Caki2 (cell line): Measurements from ENCODE around the gene FAF1. TPM values are rescaled to one million over a fixed set of nuclear protein-coding genes. Genes with fewer than 3 reads are reported as not detected.
A peak's percentile ranks its signal among the peaks of the same experiment; 100 is the strongest.

ENCODE experiments used
- DNase-seq: peaks from one replicate; pipeline ENCODE4 v3.0.0-alpha.2; 2015; ENCODE audit warnings: low read depth
- in situ Hi-C: cut with HindIII; loops from 2 replicates; pipeline ENCODE4 v1.10.0; 2016; ENCODE audit warnings: low sequenced_read_pairs, low pct_unique_long_range_greater_than_20kb, mixed read lengths
- total RNA-seq: library from RNA; depleted of rRNA; stranded (reverse); fragments of >200 nt; shearing (Covaris generic); gene quantifications from 2 replicates; pipeline ENCODE4 v1.2.3, GENCODE V29; 2014; ENCODE audit warnings: low replicate concordance

The FAF1 gene
- total RNA-seq, 1 experiment from 2014 or later = 23.7 TPM

DNA sequence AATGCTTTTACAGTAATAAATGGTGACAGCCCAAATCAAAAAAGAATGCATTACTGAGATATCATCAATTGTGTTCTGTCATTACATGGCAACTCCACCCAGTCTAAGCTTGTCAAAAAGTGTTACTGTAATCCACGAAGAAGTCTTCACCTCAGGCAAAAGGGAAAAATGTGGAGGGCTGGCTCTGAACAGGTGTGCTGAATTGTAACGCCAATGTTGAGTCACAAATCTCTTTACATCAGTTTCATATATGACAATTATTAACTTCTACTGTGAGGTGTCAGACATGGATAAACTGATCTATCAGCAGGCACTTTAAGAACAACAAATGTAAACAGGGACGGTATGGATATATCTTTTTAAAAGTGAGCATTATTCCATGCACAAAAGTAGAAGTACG is 438.4 kb downstream of the FAF1 start:
- in situ Hi-C loops = no loop called here

GRCh38 chr1:50517488-50517887 is 442.6 kb downstream of the FAF1 start:
- no peak for DNase-seq

More for the DNA sequence above, 438.4 kb downstream of the FAF1 start:
- DNase-seq = no peak

DNA sequence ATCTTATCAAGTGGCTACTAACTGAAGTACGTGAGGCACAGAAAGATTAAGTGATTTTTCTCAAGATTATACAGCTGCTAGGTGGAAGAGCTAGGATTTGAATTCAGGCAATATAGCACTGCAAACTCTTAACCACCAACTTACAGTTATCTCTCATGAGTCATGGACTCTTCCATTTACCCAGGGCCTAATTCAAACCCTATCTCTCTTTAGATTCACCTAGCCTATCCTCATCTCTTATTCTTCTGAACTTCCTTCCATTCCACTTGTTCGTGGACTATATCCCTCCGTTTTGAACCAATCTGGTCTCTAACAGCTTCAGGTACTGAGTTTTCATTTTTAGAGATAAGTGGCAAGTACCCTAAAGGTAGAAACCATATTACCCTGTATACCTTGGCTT is 444.0 kb downstream of the FAF1 start:
- in situ Hi-C loops = no loop called here
- DNase-seq = no peak

More at GRCh38 chr1:50517488-50517887, 442.6 kb downstream of the FAF1 start:
- in situ Hi-C loops = no loop called here

- no peak for DNase-seq
- in situ Hi-C loops = no loop called here
Measured at GRCh38 chr1:50508040-50508586, 452.0 kb downstream of the FAF1 start.

GRCh38 chr1:50505427-50505826 is 454.6 kb downstream of the FAF1 start:
- in situ Hi-C loops = no loop called here
- no peak for DNase-seq

GRCh38 chr1:50503515-50503914 is 456.6 kb downstream of the FAF1 start:
- DNase-seq = no peak
- in situ Hi-C loops = no loop called here

GRCh38 chr1:50502147-50502546 is 457.9 kb downstream of the FAF1 start:
- DNase-seq = no peak
- in situ Hi-C loops = no loop called here

- in situ Hi-C loops = no loop called here
- DNase-seq = no peak
Measured at GRCh38 chr1:50497007-50497406, 463.1 kb downstream of the FAF1 start.

GRCh38 chr1:50493710-50494109 is 466.4 kb downstream of the FAF1 start:
- no peak for DNase-seq
- in situ Hi-C loops = no loop called here

DNA sequence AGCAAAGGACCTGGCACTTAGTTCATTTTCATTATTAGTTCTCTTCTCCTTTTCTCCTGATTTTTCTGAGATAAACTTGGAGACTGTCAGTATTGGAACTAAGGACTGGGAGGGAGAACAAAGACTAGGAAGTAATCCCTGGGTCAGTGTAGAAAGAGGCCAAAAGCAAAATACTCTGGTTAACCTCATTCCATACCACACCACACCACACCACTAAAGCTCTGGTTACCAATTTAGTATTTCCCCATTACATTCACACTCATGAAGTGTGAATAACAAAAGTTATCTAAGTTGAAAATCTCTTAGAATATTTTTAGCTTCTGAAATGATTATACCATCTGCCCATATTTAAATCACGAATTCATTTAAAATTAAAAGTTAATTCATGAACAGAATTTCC is 467.9 kb downstream of the FAF1 start:
- DNase-seq = no peak
- in situ Hi-C loops = no loop called here

- no peak for DNase-seq
- in situ Hi-C loops = no loop called here
Measured at GRCh38 chr1:50491142-50491541, 468.9 kb downstream of the FAF1 start.

GRCh38 chr1:50490640-50491039 is 469.4 kb downstream of the FAF1 start:
- in situ Hi-C loops = no loop called here
- no peak for DNase-seq

DNA sequence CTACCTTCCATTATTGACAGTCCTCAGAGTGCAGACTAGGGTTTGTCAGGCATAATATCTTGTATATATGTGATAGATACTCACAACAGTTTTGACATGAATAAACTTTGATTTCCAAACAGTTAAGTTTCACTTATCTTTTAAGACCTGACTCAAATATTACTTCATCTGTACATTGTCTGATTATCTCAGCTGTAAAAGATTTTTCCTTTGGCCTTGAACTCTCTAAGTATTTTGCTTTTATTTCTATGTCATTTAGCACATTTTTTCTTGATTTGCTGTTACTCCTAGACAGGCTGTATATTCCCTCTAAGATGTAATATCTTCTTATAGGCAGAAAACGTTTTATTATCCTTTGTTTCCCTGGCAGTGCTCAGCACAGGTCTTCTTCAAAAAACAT is 471.2 kb downstream of the FAF1 start:
- no peak for DNase-seq
- in situ Hi-C loops = no loop called here

- in situ Hi-C loops = no loop called here
- DNase-seq = no peak
Measured at GRCh38 chr1:50488356-50488755, 471.7 kb downstream of the FAF1 start.

- in situ Hi-C loops = no loop called here
- no peak for DNase-seq
Measured at GRCh38 chr1:50487725-50488124, 472.3 kb downstream of the FAF1 start.

- in situ Hi-C loops = no loop called here
- no peak for DNase-seq
Measured at GRCh38 chr1:50481142-50481736, 478.8 kb downstream of the FAF1 start.

- DNase-seq = no peak
- in situ Hi-C loops = no loop called here
Measured at GRCh38 chr1:50476800-50477199, 483.3 kb downstream of the FAF1 start.

GRCh38 chr1:50474859-50475809 is 484.9 kb downstream of the FAF1 start:
- DNase-seq = peak; percentile 48
- in situ Hi-C loops = no loop called here

DNA sequence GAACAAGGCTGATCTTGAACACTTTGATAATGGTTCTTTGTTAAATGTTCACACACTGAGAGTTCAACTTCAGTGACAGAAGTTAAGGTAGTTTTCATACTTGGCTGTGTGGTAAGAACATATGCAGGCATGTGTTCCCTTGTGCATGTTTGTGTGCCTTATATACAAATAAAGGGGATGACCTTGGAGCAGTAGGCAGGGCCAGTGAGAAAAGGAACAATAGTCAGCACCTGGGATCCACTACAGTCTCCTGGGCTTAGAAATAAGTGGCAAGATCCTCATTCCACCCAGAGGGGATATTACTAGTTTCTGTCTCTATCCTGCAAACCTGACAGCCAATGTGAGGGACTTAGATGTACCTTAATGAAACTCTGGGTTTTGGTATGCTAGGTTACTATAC is 486.6 kb downstream of the FAF1 start:
- DNase-seq = no peak
- in situ Hi-C loops = no loop called here
